Esophagus squamous epithelium (tissue), 4 donors: ENCODE data around the gene SLC51B.

Source experiments
- POLR2A ChIP-seq, 4 donors: fragments of 450-650 bp; IDR thresholded peaks; one replicate each; pipeline ENCODE4 v1.6.1; 2017; ENCODE audit warnings: antibody characterized with exemption in 4 of 4, mild to moderate bottlenecking in 4 of 4, moderate library complexity in 3 of 4
- TF ChIP-seq, protein P1 (sequence below), 6 experiments: fragments of 450-650 bp in 4 of 6; fragments of 200-600 bp in 2 of 6; sonication (generic) in 2 of 6; IDR thresholded peaks; one replicate each; pipeline ENCODE4 v1.5.1; 2016 to 2019; ENCODE audit warnings: antibody characterized with exemption in 6 of 6, mild to moderate bottlenecking in 4 of 6, moderate library complexity in 4 of 6

DNA sequence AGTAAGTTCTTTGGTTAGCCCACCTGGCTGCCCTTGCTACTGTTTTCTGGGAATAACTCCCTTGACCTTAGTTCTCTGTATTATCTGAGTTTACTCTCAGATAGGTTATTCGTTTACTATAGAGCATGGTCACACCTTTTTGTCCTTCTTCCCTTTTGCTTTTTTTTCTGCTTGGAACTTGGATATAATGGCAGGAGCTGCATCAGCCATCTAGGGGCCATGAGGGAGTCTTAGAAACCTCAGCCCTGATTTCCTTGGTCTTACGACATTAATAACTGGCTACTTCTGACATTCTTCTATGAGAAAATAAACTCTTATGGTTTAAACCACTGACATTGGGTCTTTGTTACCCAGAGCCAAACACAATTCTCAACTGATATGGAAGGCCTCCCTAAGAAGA lies 3.4 kb upstream of the SLC51B start:
- TF ChIP-seq, protein P1, sequence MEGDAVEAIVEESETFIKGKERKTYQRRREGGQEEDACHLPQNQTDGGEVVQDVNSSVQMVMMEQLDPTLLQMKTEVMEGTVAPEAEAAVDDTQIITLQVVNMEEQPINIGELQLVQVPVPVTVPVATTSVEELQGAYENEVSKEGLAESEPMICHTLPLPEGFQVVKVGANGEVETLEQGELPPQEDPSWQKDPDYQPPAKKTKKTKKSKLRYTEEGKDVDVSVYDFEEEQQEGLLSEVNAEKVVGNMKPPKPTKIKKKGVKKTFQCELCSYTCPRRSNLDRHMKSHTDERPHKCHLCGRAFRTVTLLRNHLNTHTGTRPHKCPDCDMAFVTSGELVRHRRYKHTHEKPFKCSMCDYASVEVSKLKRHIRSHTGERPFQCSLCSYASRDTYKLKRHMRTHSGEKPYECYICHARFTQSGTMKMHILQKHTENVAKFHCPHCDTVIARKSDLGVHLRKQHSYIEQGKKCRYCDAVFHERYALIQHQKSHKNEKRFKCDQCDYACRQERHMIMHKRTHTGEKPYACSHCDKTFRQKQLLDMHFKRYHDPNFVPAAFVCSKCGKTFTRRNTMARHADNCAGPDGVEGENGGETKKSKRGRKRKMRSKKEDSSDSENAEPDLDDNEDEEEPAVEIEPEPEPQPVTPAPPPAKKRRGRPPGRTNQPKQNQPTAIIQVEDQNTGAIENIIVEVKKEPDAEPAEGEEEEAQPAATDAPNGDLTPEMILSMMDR (IDR thresholded peaks at IDR 0.05), result no peak
- no peak for TF ChIP-seq POLR2A (IDR thresholded peaks at IDR 0.05)
